ENCODE data around the gene SACM1L. TPM values are rescaled to one million over a fixed set of nuclear protein-coding genes. Genes with fewer than 3 reads are reported as not detected.

The SACM1L gene
- polyA plus RNA-seq, 1 experiment: 35.5 TPM

GRCh38 chr3:45778761-45779201 is 89.6 kb downstream of the SACM1L start:
- DNase-seq (ENCODE audit: low read depth, low spot score): no peak
- ChIA-PET POLR2A (no interaction called here), CTCF (no interaction called here)
- Histone ChIP-seq H3K27me3 (ENCODE audit: control insufficient read depth, insufficient read depth, low read length) (peaks cover 63% of the 10 kb centered on the region), H3K4me3 (ENCODE audit: low read depth, low read length) (no peak overlapping the region), H3K27ac (ENCODE audit: low read depth, low read length) (no peak overlapping the region), H3K9me3 (ENCODE audit: control insufficient read depth, insufficient read depth, low read length) (no peaks in the 10 kb centered on the region; the same call in 1 of the 2 replicates)
- TF ChIP-seq CTCF (IDR thresholded peaks at IDR 0.05; ENCODE audit: low read depth, low read length): no peak

GRCh38 chr3:45779746-45780735 is 90.8 kb downstream of the SACM1L start:
- ChIA-PET CTCF (no interaction called here), POLR2A (no interaction called here)
- TF ChIP-seq CTCF (IDR thresholded peaks at IDR 0.05; ENCODE audit: low read depth, low read length): no peak
- DNase-seq (ENCODE audit: low read depth, low spot score): no peak
- H3K4me3 ChIP-seq (ENCODE audit: low read depth, low read length): no peak overlapping the region
- no peak overlapping the region for H3K27ac ChIP-seq (ENCODE audit: low read depth, low read length)
- H3K9me3 ChIP-seq (ENCODE audit: control insufficient read depth, insufficient read depth, low read length): no peaks in the 10 kb centered on the region; the same call in 1 of the 2 replicates
- H3K27me3 ChIP-seq (ENCODE audit: control insufficient read depth, insufficient read depth, low read length): peaks cover 59% of the 10 kb centered on the region

DNA sequence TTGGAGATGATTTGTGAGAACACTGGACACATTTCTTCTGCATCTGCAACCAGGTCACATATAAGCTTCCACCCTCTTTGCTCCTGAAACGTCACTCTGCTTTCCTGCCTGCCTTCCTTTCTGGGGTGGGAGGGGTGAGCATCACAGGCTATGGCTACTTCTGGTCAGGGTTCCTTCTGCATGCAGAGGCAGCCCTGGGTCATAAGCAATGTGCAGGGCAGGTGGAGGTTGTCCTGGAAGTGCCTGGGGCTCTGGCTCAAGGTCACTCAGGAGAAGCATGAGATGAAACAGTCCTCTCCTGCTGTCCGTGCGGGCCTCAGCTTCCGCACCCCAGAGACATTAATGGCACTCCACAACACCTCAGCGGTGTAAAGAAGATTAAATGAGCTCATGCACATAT is 92.1 kb downstream of the SACM1L start:
- peaks cover 53% of the 10 kb centered on the region for H3K27me3 ChIP-seq (ENCODE audit: control insufficient read depth, insufficient read depth, low read length)
- H3K9me3 ChIP-seq (ENCODE audit: control insufficient read depth, insufficient read depth, low read length): no peaks in the 10 kb centered on the region; the same call in 1 of the 2 replicates
- no peak for TF ChIP-seq CTCF (IDR thresholded peaks at IDR 0.05; ENCODE audit: low read depth, low read length)
- no peak overlapping the region for H3K27ac ChIP-seq (ENCODE audit: low read depth, low read length)
- DNase-seq (ENCODE audit: low read depth, low spot score): no peak
- ChIA-PET POLR2A (no interaction called here), CTCF (no interaction called here)
- H3K4me3 ChIP-seq (ENCODE audit: low read depth, low read length): no peak overlapping the region

DNA sequence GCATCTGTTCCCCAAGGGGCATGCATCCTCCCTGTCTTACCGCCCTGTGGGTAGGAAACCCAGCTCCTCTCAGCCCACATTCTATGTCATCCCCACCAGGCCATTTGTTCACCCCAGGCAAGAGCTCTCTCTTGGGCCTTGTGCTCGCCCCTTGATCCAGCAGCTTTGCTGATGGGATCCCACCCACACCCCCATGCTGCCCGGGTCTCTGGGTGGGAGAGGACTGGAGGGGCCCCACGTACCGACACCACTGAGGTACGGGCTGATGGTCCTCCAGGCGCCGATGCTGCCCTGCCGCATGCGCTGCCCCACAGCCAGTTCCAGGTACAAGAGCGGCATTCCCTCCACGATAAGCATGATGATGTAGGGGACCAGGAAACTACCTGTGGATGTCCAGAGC is 92.6 kb downstream of the SACM1L start:
- POLR2A ChIA-PET: no interaction called here
- Histone ChIP-seq H3K4me3 (ENCODE audit: low read depth, low read length) (no peak overlapping the region), H3K27me3 (ENCODE audit: control insufficient read depth, insufficient read depth, low read length) (peaks cover 50% of the 10 kb centered on the region), H3K27ac (ENCODE audit: low read depth, low read length) (no peak overlapping the region), H3K9me3 (ENCODE audit: control insufficient read depth, insufficient read depth, low read length) (no peaks in the 10 kb centered on the region; the same call in 1 of the 2 replicates)
- CTCF ChIA-PET: no interaction called here
- no peak for DNase-seq (ENCODE audit: low read depth, low spot score)
- no peak for TF ChIP-seq CTCF (IDR thresholded peaks at IDR 0.05; ENCODE audit: low read depth, low read length)

GRCh38 chr3:45782381-45782780 is 93.2 kb downstream of the SACM1L start:
- TF ChIP-seq CTCF (IDR thresholded peaks at IDR 0.05; ENCODE audit: low read depth, low read length): no peak
- H3K9me3 ChIP-seq (ENCODE audit: control insufficient read depth, insufficient read depth, low read length): no peaks in the 10 kb centered on the region; the same call in 1 of the 2 replicates
- ChIA-PET CTCF (no interaction called here), POLR2A (no interaction called here)
- DNase-seq (ENCODE audit: low read depth, low spot score): no peak
- H3K27me3 ChIP-seq (ENCODE audit: control insufficient read depth, insufficient read depth, low read length): peaks cover 48% of the 10 kb centered on the region
- H3K4me3 ChIP-seq (ENCODE audit: low read depth, low read length): no peak overlapping the region
- H3K27ac ChIP-seq (ENCODE audit: low read depth, low read length): no peak overlapping the region

Data from AG04450 (cell line).